ENCODE measurements around the gene THRAP3. TPM values are rescaled to one million over a fixed set of nuclear protein-coding genes. Genes with fewer than 3 reads are reported as not detected.

The THRAP3 gene
- total RNA-seq, 4 donors from 2014 or later = 90.3 to 116 (median 104) TPM

GRCh38 chr1:36306902-36307456 lies 82.7 kb downstream of the THRAP3 start:
- peak; percentile 96 for DNase-seq (ENCODE audit: extremely low spot score)
- peaks cover 14 to 28% (median 21%) of the 10 kb centered on the region in 4 donors for H3K4me1 ChIP-seq
- no peaks in the 10 kb centered on the region for H3K27me3 ChIP-seq
- peak overlapping the region; percentile 65 to 85 (median 78) for H3K27ac ChIP-seq (replicated peaks in 1 of 4)
- WGBS = 2% methylated on average over 22 of the region's 46 CpGs
- peaks cover 22 to 29% (median 27%) of the 10 kb centered on the region in 4 donors for H3K36me3 ChIP-seq
- peak overlapping the region; percentile 63 to 86 (median 69) for H3K4me3 ChIP-seq
- H3K9me3 ChIP-seq = no peaks in the 10 kb centered on the region
- intact Hi-C loops (cut with DNase I) = no loop called here
- TF ChIP-seq POLR2A (IDR thresholded peaks at IDR 0.05; ENCODE audit: low read depth) (no peak), POLR2AphosphoS5 (IDR thresholded peaks at IDR 0.05) (peak; percentile 83 to 96)

GRCh38 chr1:36307601-36308330 lies 83.5 kb downstream of the THRAP3 start:
- Histone ChIP-seq H3K4me1 (peaks cover 14 to 28% (median 21%) of the 10 kb centered on the region in 4 donors), H3K9me3 (no peaks in the 10 kb centered on the region), H3K27ac (replicated peaks in 1 of 4) (no peak overlapping the region), H3K36me3 (peaks cover 14 to 21% (median 19%) of the 10 kb centered on the region in 4 donors), H3K27me3 (no peaks in the 10 kb centered on the region), H3K4me3 (peak overlapping the region; percentile 63 to 86 (median 69))
- intact Hi-C loops (cut with DNase I) = no loop called here
- 96% methylated on average over 9 of the region's 10 CpGs for WGBS
- TF ChIP-seq POLR2A (IDR thresholded peaks at IDR 0.05; ENCODE audit: low read depth) = no peak
- no peak for TF ChIP-seq EP300 (IDR thresholded peaks at IDR 0.05)
- TF ChIP-seq CTCF (IDR thresholded peaks at IDR 0.05) = no peak
- TF ChIP-seq POLR2AphosphoS5 (IDR thresholded peaks at IDR 0.05) = no peak
- DNase-seq (ENCODE audit: extremely low spot score) = no peak

- H3K27ac ChIP-seq (replicated peaks in 1 of 4) = no peak overlapping the region
- no peaks in the 10 kb centered on the region for H3K27me3 ChIP-seq
- peaks cover 0 to 5% (median 3%) of the 10 kb centered on the region in 4 donors for H3K36me3 ChIP-seq
- DNase-seq (ENCODE audit: extremely low spot score) = no peak
- no peak overlapping the region for H3K4me3 ChIP-seq
- H3K4me1 ChIP-seq = peaks cover 14 to 28% (median 21%) of the 10 kb centered on the region in 4 donors
- intact Hi-C loops (cut with DNase I) = no loop called here
- TF ChIP-seq EP300 (IDR thresholded peaks at IDR 0.05) (no peak), CTCF (IDR thresholded peaks at IDR 0.05) (no peak), POLR2AphosphoS5 (IDR thresholded peaks at IDR 0.05) (no peak), POLR2A (IDR thresholded peaks at IDR 0.05; ENCODE audit: low read depth) (no peak)
- H3K9me3 ChIP-seq = no peaks in the 10 kb centered on the region
- WGBS = 100% methylated on average over 7 of the region's 7 CpGs
Observed at GRCh38 chr1:36309397-36309796, 85.2 kb downstream of the THRAP3 start.

GRCh38 chr1:36320291-36320761 lies 96.1 kb downstream of the THRAP3 start:
- peaks cover 0 to 7% (median 2%) of the 10 kb centered on the region in 4 donors for H3K36me3 ChIP-seq
- TF ChIP-seq EP300 (IDR thresholded peaks at IDR 0.05) (no peak), CTCF (IDR thresholded peaks at IDR 0.05) (no peak), POLR2A (IDR thresholded peaks at IDR 0.05; ENCODE audit: low read depth) (no peak), POLR2AphosphoS5 (IDR thresholded peaks at IDR 0.05) (no peak)
- H3K4me3 ChIP-seq = peak overlapping the region; percentile 70 to 92 (median 84)
- peaks cover 25 to 43% (median 39%) of the 10 kb centered on the region in 4 donors for H3K4me1 ChIP-seq
- H3K9me3 ChIP-seq = no peaks in the 10 kb centered on the region
- intact Hi-C loops (cut with DNase I) = no loop called here
- no peak for DNase-seq (ENCODE audit: extremely low spot score)
- WGBS = 56% methylated on average over 16 of the region's 16 CpGs
- H3K27ac ChIP-seq (replicated peaks in 1 of 4) = peak overlapping the region; percentile 79 to 92 (median 90)
- H3K27me3 ChIP-seq = no peaks in the 10 kb centered on the region

- 30% methylated on average over 15 of the region's 23 CpGs for whole genome bisulfite sequencing
- peaks cover 0 to 7% (median 2%) of the 10 kb centered on the region in 4 donors for H3K36me3 ChIP-seq
- no peak for TF ChIP-seq EP300 (IDR thresholded peaks at IDR 0.05)
- no peak for TF ChIP-seq POLR2AphosphoS5 (IDR thresholded peaks at IDR 0.05)
- TF ChIP-seq CTCF (IDR thresholded peaks at IDR 0.05) = no peak
- no peak for TF ChIP-seq POLR2A (IDR thresholded peaks at IDR 0.05; ENCODE audit: low read depth)
- no peaks in the 10 kb centered on the region for H3K27me3 ChIP-seq
- no peaks in the 10 kb centered on the region for H3K9me3 ChIP-seq
- no peak for DNase-seq (ENCODE audit: extremely low spot score)
- intact Hi-C loops (cut with DNase I) = no loop called here
- H3K4me1 ChIP-seq = peaks cover 25 to 43% (median 39%) of the 10 kb centered on the region in 4 donors
- peak overlapping the region; percentile 79 to 92 (median 90) for H3K27ac ChIP-seq (replicated peaks in 1 of 4)
- peak overlapping the region; percentile 70 to 92 (median 84) for H3K4me3 ChIP-seq
Observed at GRCh38 chr1:36320767-36321118, 96.5 kb downstream of the THRAP3 start.

All from esophagus muscularis mucosa (tissue), 4 donors.